Caco-2 (cell line): Measurements from ENCODE around the gene RFX4. TPM values are rescaled to one million over a fixed set of nuclear protein-coding genes. Genes with fewer than 3 reads are reported as not detected.

ENCODE experiments used
- BruUV-seq: library from RNA; stranded (reverse); fragments of 400-500 nt; replicated peaks from 2 replicates; lab custom pipeline; 2021; lab: Mats Ljungman, UMichigan
- CTCF ChIA-PET: fragments of 300-600 bp; sonication (Branson Sonifier 250); formaldehyde crosslinking; loops from one replicate; lab custom pipeline; 2022; ENCODE audit warnings: antibody characterized with exemption; lab: Charles Lee
- POLR2A ChIA-PET: fragments of 300-600 bp; sonication (Branson Sonifier 250); formaldehyde crosslinking; loops from one replicate; lab custom pipeline; 2022; ENCODE audit warnings: antibody characterized with exemption; lab: Charles Lee
- DNase-seq, 2 experiments: peaks; one replicate each; pipeline versions ENCODE4 v3.0.0 to v3.0.0-alpha.2; 2020 to 2022
- H3K27me3 ChIP-seq: replicated peaks from 2 replicates; pipeline ENCODE4 v1.6.0; 2011; ENCODE audit warnings: low read length; ENCODE audit not compliant: control insufficient read depth, insufficient read depth
- H3K36me3 ChIP-seq: 2 replicates; pipeline ENCODE4 v1.5.1; 2011; ENCODE audit warnings: low read length; ENCODE audit not compliant: control insufficient read depth, insufficient read depth
- H3K4me1 ChIP-seq: fragments of 250-450 bp; sonication (Bioruptor Pico); 2 replicates; pipeline ENCODE4 v1.5.1; 2020; ENCODE audit warnings: mild to moderate bottlenecking
- H3K4me3 ChIP-seq: 2 replicates; pipeline ENCODE4 v1.5.1; 2011; ENCODE audit warnings: low read depth, mild to moderate bottlenecking, control low read depth, low read length
- H3K9me3 ChIP-seq: fragments of 250-450 bp; sonication (Bioruptor Pico); 2 replicates; pipeline ENCODE4 v1.5.1; 2020; ENCODE audit warnings: mild to moderate bottlenecking, moderate library complexity
- H3K27ac Mint-ChIP-seq: one replicate; pipeline ENCODE4 v1.8.0; 2022; ENCODE audit warnings: mixed read lengths; ENCODE audit not compliant: unreplicated experiment
- H3K27me3 Mint-ChIP-seq: one replicate; pipeline ENCODE4 v1.8.0; 2022; ENCODE audit warnings: mixed read lengths; ENCODE audit not compliant: insufficient read depth, unreplicated experiment
- H3K36me3 Mint-ChIP-seq: one replicate; pipeline ENCODE4 v1.8.0; 2022; ENCODE audit warnings: mild to moderate bottlenecking, mixed read lengths; ENCODE audit not compliant: insufficient read depth, unreplicated experiment
- H3K4me1 Mint-ChIP-seq: one replicate; pipeline ENCODE4 v1.8.0; 2022; ENCODE audit warnings: low read depth, mixed read lengths; ENCODE audit not compliant: unreplicated experiment
- H3K4me3 Mint-ChIP-seq: one replicate; pipeline ENCODE4 v1.8.0; 2022; ENCODE audit warnings: mild to moderate bottlenecking, moderate library complexity, mixed read lengths; ENCODE audit not compliant: unreplicated experiment
- H3K9me3 Mint-ChIP-seq: one replicate; pipeline ENCODE4 v1.8.0; 2022; ENCODE audit warnings: mixed read lengths; ENCODE audit not compliant: unreplicated experiment
- CTCF ChIP-seq, 2 experiments: fragments of 200-600 bp in 1 of 2; IDR thresholded peaks; 1 replicate in 1 of 2; 2 replicates in 1 of 2; pipeline versions ENCODE4 v1.5.1 to v1.8.0; 2011 to 2022; ENCODE audit warnings: antibody characterized with exemption in 1 of 2, control low read depth in 1 of 2, inconsistent platforms in 1 of 2, low read depth in 1 of 2, low read length in 1 of 2, mild to moderate bottlenecking in 1 of 2, moderate library complexity in 1 of 2; ENCODE audit not compliant: insufficient read depth in 1 of 2, severe bottlenecking in 1 of 2, unreplicated experiment in 1 of 2
- intact Hi-C: fragments of 100-400 bp; cut with micrococcal nuclease; formaldehyde crosslinking; loops from one replicate; pipeline ENCODE4 v1.10.0; 2022; ENCODE audit not compliant: unreplicated experiment
- total RNA-seq: library from RNA; stranded (reverse); gene quantifications from 2 replicates; pipeline ENCODE4 v1.2.3, GENCODE V29; 2022

Gene RFX4
- total RNA-seq, 1 experiment from 2014 or later: not detected

- H3K9me3 ChIP-seq: no peaks in the 10 kb centered on the region
- Mint-ChIP-seq H3K4me3 (no peak overlapping the region), H3K27ac (no peak overlapping the region), H3K9me3 (no peaks in the 10 kb centered on the region), H3K36me3 (no peaks in the 10 kb centered on the region), H3K4me1 (peaks cover 6% of the 10 kb centered on the region), H3K27me3 (peaks cover 10% of the 10 kb centered on the region)
- ChIA-PET CTCF (no interaction called here), POLR2A (no interaction called here)
- TF ChIP-seq CTCF (IDR thresholded peaks at IDR 0.05; ENCODE audit: insufficient read depth in 1 of 2, low read depth in 1 of 2, low read length in 1 of 2, severe bottlenecking in 1 of 2, unreplicated experiment in 1 of 2): no peak
- H3K36me3 ChIP-seq: no peaks in the 10 kb centered on the region
- DNase-seq: no peak
- no peaks in the 10 kb centered on the region for H3K4me1 ChIP-seq
- H3K4me3 ChIP-seq: no peak overlapping the region
- intact Hi-C loops: no loop called here
- no peaks in the 10 kb centered on the region for H3K27me3 ChIP-seq
- BruUV-seq: no TSS peak
Observed at GRCh38 chr12:106679574-106679973, 96.8 kb downstream of the RFX4 start.

GRCh38 chr12:106680280-106680679, 97.5 kb downstream of the RFX4 start:
- H3K36me3 Mint-ChIP-seq: no peaks in the 10 kb centered on the region
- H3K36me3 ChIP-seq: no peaks in the 10 kb centered on the region
- no peaks in the 10 kb centered on the region for H3K9me3 Mint-ChIP-seq
- ChIA-PET POLR2A (no interaction called here), CTCF (no interaction called here)
- TF ChIP-seq CTCF (IDR thresholded peaks at IDR 0.05; ENCODE audit: insufficient read depth in 1 of 2, low read depth in 1 of 2, low read length in 1 of 2, severe bottlenecking in 1 of 2, unreplicated experiment in 1 of 2): no peak
- H3K27me3 Mint-ChIP-seq: peaks cover 7% of the 10 kb centered on the region
- intact Hi-C loops: no loop called here
- no TSS peak for BruUV-seq
- no peak overlapping the region for H3K4me3 Mint-ChIP-seq
- no peak overlapping the region for H3K4me3 ChIP-seq
- H3K27ac Mint-ChIP-seq: no peak overlapping the region
- no peaks in the 10 kb centered on the region for H3K4me1 ChIP-seq
- peaks cover 6% of the 10 kb centered on the region for H3K4me1 Mint-ChIP-seq
- H3K27me3 ChIP-seq: no peaks in the 10 kb centered on the region
- DNase-seq: no peak
- H3K9me3 ChIP-seq: no peaks in the 10 kb centered on the region

GRCh38 chr12:106681210-106681609, 98.4 kb downstream of the RFX4 start:
- Histone ChIP-seq H3K9me3 (no peaks in the 10 kb centered on the region), H3K36me3 (no peaks in the 10 kb centered on the region), H3K4me1 (no peaks in the 10 kb centered on the region), H3K27me3 (no peaks in the 10 kb centered on the region), H3K4me3 (no peak overlapping the region)
- BruUV-seq: no TSS peak
- intact Hi-C loops: no loop called here
- H3K9me3 Mint-ChIP-seq: no peaks in the 10 kb centered on the region
- CTCF ChIA-PET: no interaction called here
- no peak for TF ChIP-seq CTCF (IDR thresholded peaks at IDR 0.05; ENCODE audit: insufficient read depth in 1 of 2, low read depth in 1 of 2, low read length in 1 of 2, severe bottlenecking in 1 of 2, unreplicated experiment in 1 of 2)
- DNase-seq: no peak
- no peaks in the 10 kb centered on the region for H3K27me3 Mint-ChIP-seq
- H3K36me3 Mint-ChIP-seq: no peaks in the 10 kb centered on the region
- POLR2A ChIA-PET: no interaction called here
- peaks cover 6% of the 10 kb centered on the region for H3K4me1 Mint-ChIP-seq
- H3K27ac Mint-ChIP-seq: peak overlapping the region; percentile 49
- no peak overlapping the region for H3K4me3 Mint-ChIP-seq
